GM18907 (cell line): Measurements from ENCODE around the gene ABL1.
"Not testable (repeated sequence)": the region's sequence is repeated elsewhere in the genome, so short reads cannot be mapped to it uniquely, and the experiment has no call there.

Source experiments
- ATAC-seq: cut with Tn5 transposase; IDR thresholded peaks from one replicate; pipeline ENCODE4 v1.9.1; 2021; ENCODE audit warnings: mild to moderate bottlenecking, moderate library complexity; ENCODE audit not compliant: unreplicated experiment

Gene ABL1

GRCh38 chr9:130847306-130848217 lies 12.5 kb downstream of the ABL1 start:
- no peak for ATAC-seq

DNA sequence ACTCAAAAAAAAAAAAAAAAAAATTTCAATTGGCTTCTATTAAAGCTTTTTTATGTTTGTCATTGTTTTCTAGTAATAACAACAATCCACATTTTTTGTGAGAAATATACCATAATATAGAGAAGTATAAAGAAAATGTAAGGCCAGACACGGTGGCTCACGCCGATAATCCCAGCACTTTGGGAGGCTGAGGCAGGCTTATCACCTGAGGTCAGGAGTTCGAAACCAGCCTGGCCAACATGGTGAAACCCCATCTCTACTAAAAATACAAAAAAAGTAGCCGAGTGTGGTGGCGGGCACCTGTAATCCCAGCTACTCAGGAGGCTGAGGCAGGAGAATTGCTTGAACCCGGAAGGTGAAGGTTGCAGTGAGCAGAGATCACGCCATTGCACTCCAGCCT lies 13.5 kb downstream of the ABL1 start:
- not testable (repeated sequence) for ATAC-seq

DNA sequence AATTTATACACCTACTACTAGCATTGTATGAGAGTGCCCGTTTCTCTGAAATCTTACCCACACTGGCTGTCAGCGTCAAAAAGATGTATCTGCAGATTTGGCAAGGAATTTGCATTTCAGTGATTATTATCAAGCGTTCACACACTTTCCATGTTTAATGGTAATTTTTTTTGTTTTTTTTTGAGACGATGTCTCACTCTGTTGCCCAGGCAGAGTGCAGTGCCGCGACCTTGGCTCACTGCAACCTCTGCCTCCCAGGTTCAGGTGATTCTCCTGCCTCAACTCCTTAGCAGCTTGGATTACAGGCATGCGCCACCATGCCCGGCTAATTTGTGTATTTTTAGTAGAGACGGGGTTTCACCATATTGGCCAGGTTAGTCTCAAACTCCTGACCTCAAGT lies 14.3 kb downstream of the ABL1 start:
- no peak for ATAC-seq

GRCh38 chr9:130852801-130853200 lies 17.7 kb downstream of the ABL1 start:
- no peak for ATAC-seq

DNA sequence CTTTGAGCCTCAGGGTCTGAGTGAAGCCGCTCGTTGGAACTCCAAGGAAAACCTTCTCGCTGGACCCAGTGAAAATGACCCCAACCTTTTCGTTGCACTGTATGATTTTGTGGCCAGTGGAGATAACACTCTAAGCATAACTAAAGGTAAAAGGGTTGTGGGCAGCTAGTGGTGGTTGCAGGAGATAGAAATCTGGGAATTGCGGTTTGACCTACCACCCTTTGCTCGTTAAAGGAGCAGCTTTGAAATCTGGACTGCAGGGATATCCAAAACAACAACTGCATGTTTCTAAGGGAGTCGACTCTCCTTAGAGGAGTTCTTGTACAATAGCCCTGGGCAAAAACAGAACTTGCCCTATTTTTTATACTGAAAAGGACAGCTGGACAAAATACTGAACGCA lies 19.0 kb downstream of the ABL1 start:
- ATAC-seq, result no peak

DNA sequence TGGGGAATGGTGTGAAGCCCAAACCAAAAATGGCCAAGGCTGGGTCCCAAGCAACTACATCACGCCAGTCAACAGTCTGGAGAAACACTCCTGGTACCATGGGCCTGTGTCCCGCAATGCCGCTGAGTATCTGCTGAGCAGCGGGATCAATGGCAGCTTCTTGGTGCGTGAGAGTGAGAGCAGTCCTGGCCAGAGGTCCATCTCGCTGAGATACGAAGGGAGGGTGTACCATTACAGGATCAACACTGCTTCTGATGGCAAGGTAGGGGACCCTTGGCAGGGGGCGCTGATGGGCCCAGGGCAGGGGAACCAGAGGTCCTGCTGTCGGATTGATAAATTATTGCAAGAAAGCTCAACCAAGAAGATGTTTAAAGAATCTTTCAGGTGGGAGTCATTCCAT lies 19.8 kb downstream of the ABL1 start:
- no peak for ATAC-seq

DNA sequence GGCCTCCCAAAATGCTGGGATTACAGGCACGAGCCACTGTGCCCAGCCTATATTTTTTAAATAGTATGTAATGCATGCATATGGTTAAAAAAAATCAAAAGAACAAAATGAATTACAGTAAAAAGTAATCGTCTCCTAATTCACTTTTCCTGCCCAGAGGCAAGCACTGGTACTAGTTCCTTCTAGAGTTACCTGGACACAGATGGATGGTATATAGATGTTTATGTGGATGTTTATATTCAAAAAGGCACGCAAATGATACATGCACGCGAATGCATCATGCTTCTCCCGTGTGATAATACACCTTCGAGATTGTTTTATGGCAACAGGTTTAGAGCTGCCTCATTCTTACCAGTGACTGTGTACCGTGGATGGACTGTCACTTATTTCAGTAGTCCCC lies 21.4 kb downstream of the ABL1 start:
- ATAC-seq, result no peak

DNA sequence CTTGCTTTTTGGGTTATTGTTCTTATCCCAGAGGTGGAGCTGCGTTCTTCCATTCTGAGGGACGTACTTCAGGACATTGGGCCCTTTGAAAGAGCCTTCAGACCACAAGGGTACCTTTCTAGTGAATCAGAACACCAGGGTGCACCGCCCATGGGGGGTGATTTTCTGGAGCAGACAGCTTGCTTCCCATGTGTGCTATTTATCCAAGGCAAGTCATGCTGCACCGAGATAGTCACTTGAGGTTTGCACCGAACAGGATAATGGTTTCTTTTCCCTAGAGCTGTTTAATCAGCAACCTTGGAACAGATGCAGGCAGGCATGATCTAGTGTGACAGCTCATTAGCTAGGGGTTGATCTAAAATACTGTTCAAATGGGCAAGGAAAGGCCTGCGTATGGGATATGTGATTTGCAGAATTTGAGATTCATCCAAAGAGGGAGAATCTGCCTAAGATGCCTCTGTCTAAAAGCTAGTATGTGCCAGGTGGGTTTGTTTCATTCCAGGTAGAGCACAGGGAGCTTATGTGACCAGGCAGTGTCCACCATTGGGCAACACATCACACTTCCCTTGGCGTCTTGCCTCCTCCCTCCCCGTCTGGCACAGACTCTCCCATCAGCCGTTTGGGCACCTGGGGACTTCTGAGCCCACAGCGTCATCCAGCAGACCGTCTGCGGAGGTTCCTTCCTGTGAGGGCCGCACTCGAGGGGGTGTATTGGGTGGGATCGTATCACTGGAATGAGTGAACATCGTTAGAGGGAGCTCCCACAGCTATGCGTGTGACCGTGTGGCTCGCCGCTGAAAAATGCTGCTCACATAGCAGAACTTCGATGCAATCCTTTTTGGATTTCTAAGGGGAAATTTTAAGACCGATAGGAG lies 23.0 kb downstream of the ABL1 start:
- no peak for ATAC-seq

DNA sequence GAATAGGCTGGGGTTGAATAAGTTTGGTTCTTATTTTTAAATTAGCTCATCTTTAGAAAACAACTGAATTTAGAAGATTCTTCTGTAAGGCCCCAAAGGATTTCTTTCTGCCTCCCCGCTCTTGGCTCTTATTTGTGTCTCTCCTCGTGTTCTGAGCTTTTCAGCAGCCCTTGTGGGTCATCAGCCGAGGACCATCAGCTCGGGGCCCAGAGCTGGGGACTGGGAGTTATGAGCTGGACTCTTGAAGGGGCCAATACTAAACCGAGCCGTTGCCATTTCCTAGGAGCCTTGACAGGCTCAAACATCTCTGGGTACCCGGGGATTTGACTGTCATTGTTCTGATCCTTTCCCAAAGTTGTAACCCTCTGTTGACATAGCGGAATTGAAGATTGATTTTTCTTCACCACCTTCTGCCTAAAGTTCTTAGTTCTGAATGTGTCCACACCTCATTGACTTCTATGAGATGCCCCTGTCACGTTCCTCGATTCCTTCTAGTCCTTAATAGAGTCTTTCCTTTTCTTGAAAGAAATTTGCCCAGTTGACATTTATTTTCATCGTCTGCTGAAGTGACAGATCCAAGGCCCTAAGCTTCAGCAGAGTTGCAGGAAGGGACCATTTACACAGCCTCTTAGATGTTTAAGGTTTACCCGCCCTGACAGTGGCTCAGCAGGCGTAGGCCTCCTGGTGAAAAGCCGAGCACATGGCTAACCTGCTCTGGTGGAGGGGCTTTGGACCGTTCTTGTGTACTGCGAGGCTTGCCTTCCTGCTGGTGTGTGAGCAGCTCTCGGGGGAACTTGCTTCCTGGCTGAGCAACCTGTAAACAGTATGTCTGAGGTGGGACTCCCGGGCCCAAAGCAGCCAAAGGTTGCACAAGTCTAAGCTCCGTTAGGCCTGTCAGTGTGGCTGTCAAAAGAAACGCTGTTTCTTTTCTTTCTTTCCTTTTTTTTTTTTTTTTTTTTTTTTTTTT lies 24.0 kb downstream of the ABL1 start:
- no peak for ATAC-seq

GRCh38 chr9:130860458-130861316 lies 25.6 kb downstream of the ABL1 start:
- ATAC-seq, result no peak

- ATAC-seq, result no peak
Observed at GRCh38 chr9:130861372-130862180, 26.5 kb downstream of the ABL1 start.

DNA sequence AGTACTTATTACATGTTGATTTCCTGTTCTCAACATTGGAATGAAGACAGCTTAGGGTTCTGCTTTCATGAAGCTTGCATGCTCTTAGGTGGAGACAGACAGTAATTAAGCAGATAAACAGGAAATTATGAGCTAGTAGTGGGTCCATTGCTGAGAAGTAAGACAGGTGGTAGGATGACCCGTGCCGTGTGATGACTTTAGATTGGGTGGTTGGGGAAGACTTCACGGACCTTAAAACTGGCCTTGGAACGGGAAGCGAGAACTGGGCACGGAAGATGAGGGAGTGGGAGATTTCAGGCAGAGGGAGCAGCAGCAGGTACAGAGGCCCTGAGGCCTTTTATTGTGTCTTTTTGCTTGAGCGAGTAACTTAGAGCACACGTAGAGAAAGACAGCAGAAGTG lies 27.2 kb downstream of the ABL1 start:
- ATAC-seq, result no peak

DNA sequence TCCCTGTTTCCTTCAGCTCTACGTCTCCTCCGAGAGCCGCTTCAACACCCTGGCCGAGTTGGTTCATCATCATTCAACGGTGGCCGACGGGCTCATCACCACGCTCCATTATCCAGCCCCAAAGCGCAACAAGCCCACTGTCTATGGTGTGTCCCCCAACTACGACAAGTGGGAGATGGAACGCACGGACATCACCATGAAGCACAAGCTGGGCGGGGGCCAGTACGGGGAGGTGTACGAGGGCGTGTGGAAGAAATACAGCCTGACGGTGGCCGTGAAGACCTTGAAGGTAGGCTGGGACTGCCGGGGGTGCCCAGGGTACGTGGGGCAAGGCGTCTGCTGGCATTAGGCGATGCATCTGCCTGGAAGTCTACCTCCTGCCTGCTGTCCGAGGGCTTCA lies 27.7 kb downstream of the ABL1 start:
- no peak for ATAC-seq

- ATAC-seq, result no peak
Observed at GRCh38 chr9:130864541-130864940, 29.5 kb downstream of the ABL1 start.

- ATAC-seq, result no peak
Observed at GRCh38 chr9:130865921-130866320, 30.9 kb downstream of the ABL1 start.

DNA sequence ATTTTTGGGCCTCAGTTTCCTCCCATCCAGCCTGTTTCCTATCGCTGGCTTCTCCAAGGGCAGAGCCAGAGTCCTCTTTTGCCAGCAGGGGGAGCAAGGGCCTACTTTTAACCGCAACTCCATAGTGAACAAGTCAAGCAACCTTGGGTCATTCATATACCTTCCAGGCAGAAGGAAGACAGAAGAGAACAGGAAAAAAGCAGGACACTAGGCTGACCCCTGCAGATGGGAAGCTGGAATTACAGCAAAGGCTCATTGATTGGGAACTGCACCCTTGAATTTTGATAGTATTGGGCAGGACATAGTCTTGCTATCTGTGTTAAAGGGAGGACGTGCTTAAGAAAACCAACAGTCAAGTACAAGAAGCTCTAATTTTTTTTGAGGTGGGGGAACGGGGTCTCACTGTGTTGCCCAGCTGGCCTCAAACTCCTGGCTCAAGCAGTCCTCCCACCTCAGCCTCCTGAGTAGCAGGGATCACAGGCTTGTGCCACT lies 31.5 kb downstream of the ABL1 start:
- ATAC-seq, result no peak

DNA sequence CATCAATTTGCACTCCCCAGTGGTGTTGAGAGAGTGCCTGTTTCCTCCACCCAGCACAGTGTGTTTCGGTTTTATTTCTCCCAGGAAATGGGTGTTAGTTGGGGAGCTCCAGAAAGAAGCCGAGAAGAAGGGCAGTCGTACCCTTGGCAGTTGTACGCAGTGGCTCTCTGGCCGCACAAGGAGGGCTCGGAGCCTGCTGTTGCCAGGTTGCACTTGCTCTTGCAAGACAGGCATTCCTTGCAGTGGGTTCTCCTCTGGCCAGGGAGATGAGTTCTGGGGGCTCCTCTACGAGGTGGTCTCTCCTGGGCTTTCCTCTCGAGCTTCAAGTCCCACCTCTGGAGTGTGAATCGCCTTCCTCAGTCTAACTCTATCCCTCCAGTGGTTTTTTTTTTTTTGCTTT lies 32.5 kb downstream of the ABL1 start:
- ATAC-seq, result no peak

GRCh38 chr9:130868230-130868629 lies 33.2 kb downstream of the ABL1 start:
- no peak for ATAC-seq

- no peak for ATAC-seq
Observed at GRCh38 chr9:130869250-130869649, 34.2 kb downstream of the ABL1 start.
